Endothelial cell of umbilical vein (primary cell): ENCODE measurements around the gene BCAS3. TPM values are rescaled to one million over a fixed set of nuclear protein-coding genes. Genes with fewer than 3 reads are reported as not detected.

Source experiments
- BruUV-seq: library from RNA; stranded (reverse); fragments of 400-500 nt; replicated peaks from 2 replicates; lab custom pipeline; 2021; lab: Mats Ljungman, UMichigan
- CTCF ChIA-PET: fragments of 300-600, 350-600 bp; sonication (Branson Sonifier 250); formaldehyde crosslinking; loops from one replicate; lab custom pipeline; 2021; ENCODE audit warnings: antibody characterized with exemption, inconsistent platforms; lab: Charles Lee
- POLR2A ChIA-PET: fragments of 300-600, 350-600 bp; sonication (Branson Sonifier 250); formaldehyde crosslinking; loops from one replicate; lab custom pipeline; 2021; ENCODE audit warnings: antibody characterized with exemption, inconsistent platforms; lab: Charles Lee
- DNase-seq: peaks from one replicate; pipeline ENCODE4 v3.0.0-alpha.2; 2011; ENCODE audit warnings: low read depth, low spot score
- FAIRE-seq: peaks from 2 replicates; lab custom pipeline; 2011; peaks lifted over from hg19 to GRCh38; lab: Jason Lieb, UNC
- H2AFZ ChIP-seq: 2 replicates; pipeline ENCODE4 v1.6.0; 2012; ENCODE audit warnings: low read depth, low read length, control low read depth, inconsistent platforms
- H3K27ac ChIP-seq: 2 replicates; pipeline ENCODE4 v1.5.1; 2011; ENCODE audit warnings: low read depth, mild to moderate bottlenecking, control low read depth, low read length, moderate library complexity; ENCODE audit not compliant: insufficient read depth
- H3K27me3 ChIP-seq, 2 experiments: 2 replicates each; pipeline versions ENCODE4 v1.6.0 to v1.6.1; 2011; ENCODE audit warnings: low read length in 2 of 2, mixed read lengths in 1 of 2; ENCODE audit not compliant: control insufficient read depth in 2 of 2, insufficient read depth in 2 of 2
- H3K36me3 ChIP-seq, 2 experiments: 2 replicates in 1 of 2; 3 replicates in 1 of 2; pipeline ENCODE4 v1.5.1; 2011; ENCODE audit warnings: low read length in 2 of 2, mild to moderate bottlenecking in 1 of 2, moderate library complexity in 1 of 2; ENCODE audit not compliant: control insufficient read depth in 2 of 2, insufficient read depth in 2 of 2; ENCODE audit errors: extremely low read depth in 1 of 2
- H3K4me1 ChIP-seq: 3 replicates; pipeline ENCODE4 v1.5.1; 2011; ENCODE audit warnings: mild to moderate bottlenecking, low read length; ENCODE audit not compliant: control insufficient read depth, insufficient read depth; ENCODE audit errors: extremely low read depth
- H3K4me2 ChIP-seq: 2 replicates; pipeline ENCODE4 v1.6.1; 2011; ENCODE audit warnings: low read length, control low read depth, mixed read lengths; ENCODE audit not compliant: insufficient read depth
- H3K4me3 ChIP-seq, 3 experiments: fragments of 200-600 bp in 1 of 3; sonication (generic), shearing (Covaris generic) in 1 of 3; replicated peaks in 1 of 3; 2 replicates each; pipeline ENCODE4 v1.5.1; 2011 to 2016; ENCODE audit warnings: control low read depth in 3 of 3, low read length in 3 of 3, mild to moderate bottlenecking in 2 of 3, inconsistent platforms in 1 of 3, low read depth in 1 of 3, moderate library complexity in 1 of 3; ENCODE audit not compliant: insufficient read depth in 1 of 3
- H3K79me2 ChIP-seq: 2 replicates; pipeline ENCODE4 v1.6.0; 2012; ENCODE audit warnings: low read length, inconsistent platforms; ENCODE audit not compliant: control insufficient read depth, insufficient read depth
- H3K9ac ChIP-seq: replicated peaks from 2 replicates; pipeline ENCODE3; 2011; ENCODE audit warnings: low read length, control low read depth; ENCODE audit not compliant: insufficient read depth; ENCODE audit errors: extremely low read depth
- H3K9me1 ChIP-seq: replicated peaks from 3 replicates; pipeline ENCODE4 v1.6.0; 2011; ENCODE audit warnings: mild to moderate bottlenecking, low read length; ENCODE audit not compliant: control insufficient read depth, insufficient read depth; ENCODE audit errors: extremely low read depth
- H3K9me3 ChIP-seq: replicated peaks from 2 replicates; pipeline ENCODE4 v1.5.1; 2012; ENCODE audit warnings: low read length, inconsistent platforms; ENCODE audit not compliant: control insufficient read depth, insufficient read depth
- H4K20me1 ChIP-seq: replicated peaks from 2 replicates; pipeline ENCODE3; 2011; ENCODE audit warnings: mild to moderate bottlenecking, low read length; ENCODE audit not compliant: control insufficient read depth, insufficient read depth; ENCODE audit errors: extremely low read depth
- CTCF ChIP-seq, 2 donors: IDR thresholded peaks; 1 replicate in 1 of 2; 2 replicates in 1 of 2; pipeline ENCODE4 v1.5.1; 2011; ENCODE audit warnings: low read length in 2 of 2, mild to moderate bottlenecking in 2 of 2, moderate library complexity in 2 of 2, control low read depth in 1 of 2, inconsistent platforms in 1 of 2, low read depth in 1 of 2; ENCODE audit not compliant: insufficient read depth in 1 of 2; ENCODE audit errors: extremely low read depth in 1 of 2
- EZH2 ChIP-seq: IDR thresholded peaks from 2 replicates; pipeline ENCODE4 v1.6.1; 2012; ENCODE audit warnings: borderline replicate concordance, low read depth, mild to moderate bottlenecking, moderate library complexity, low read length, inconsistent platforms; ENCODE audit not compliant: severe bottlenecking
- FOS ChIP-seq: IDR thresholded peaks from 2 replicates; pipeline ENCODE4 v1.6.1; 2011; ENCODE audit warnings: mild to moderate bottlenecking, low read length, moderate library complexity, borderline replicate concordance; ENCODE audit not compliant: insufficient read depth
- GATA2 ChIP-seq: IDR thresholded peaks from 2 replicates; pipeline ENCODE4 v1.7.0; 2011; ENCODE audit warnings: low read depth, mild to moderate bottlenecking, moderate library complexity, mixed read lengths, low read length; ENCODE audit not compliant: insufficient read length, insufficient read depth
- JUN ChIP-seq: IDR thresholded peaks from 2 replicates; pipeline ENCODE4 v1.6.1; 2011; ENCODE audit warnings: borderline replicate concordance, low read depth; ENCODE audit not compliant: insufficient read length, insufficient read depth
- MAX ChIP-seq: IDR thresholded peaks from 2 replicates; pipeline ENCODE4 v1.6.1; 2011; ENCODE audit not compliant: insufficient read depth, insufficient read length
- MYC ChIP-seq: IDR thresholded peaks from one replicate; pipeline ENCODE4 v1.6.1; 2011; ENCODE audit warnings: mild to moderate bottlenecking, low read depth, low read length
- POLR2A ChIP-seq: IDR thresholded peaks from 2 replicates; pipeline ENCODE4 v1.6.1; 2012; ENCODE audit warnings: low read depth, mild to moderate bottlenecking, control low read depth, low read length
- POLR2AphosphoS5 ChIP-seq: IDR thresholded peaks from 2 replicates; pipeline ENCODE4 v1.6.1; 2012; ENCODE audit warnings: low read depth, mild to moderate bottlenecking, control low read depth, low read length, moderate library complexity; ENCODE audit not compliant: insufficient read depth
- dilution Hi-C: fragments of 300-500 bp; cut with MboI; formaldehyde crosslinking; loops from one replicate; pipeline ENCODE4 v1.15.0; 2019; ENCODE audit warnings: low sequenced_read_pairs; ENCODE audit not compliant: extremely low pct_ligation_motif_present
- intact Hi-C: fragments of 100-400 bp; cut with micrococcal nuclease; formaldehyde crosslinking; loops from one replicate; pipeline ENCODE4 v1.10.0; 2022
- polyA plus RNA-seq, 4 experiments: library from polyadenylated mRNA; depleted of rRNA in 3 of 4; stranded (reverse) in 3 of 4; unstranded in 1 of 4; fragments of >200 nt; gene quantifications; 2 replicates each; pipeline versions ENCODE4 v1.2.1 to v1.2.3, GENCODE V29; 2011 to 2012; ENCODE audit warnings: missing spikeins in 1 of 4
- total RNA-seq: library from RNA; stranded (reverse); gene quantifications from 2 replicates; pipeline ENCODE4 v1.2.3, GENCODE V29; 2021

The BCAS3 gene
- total and polyA plus RNA-seq, 2 donors (not counting 3 experiments of a cell fraction or from before 2014, with no cell fraction given) = 8.2 to 16.0 TPM

GRCh38 chr17:61233991-61234750 is 556.5 kb downstream of the BCAS3 start:
- dilution Hi-C loops = no loop called here
- H3K4me1 ChIP-seq = no peaks in the 10 kb centered on the region
- H2AFZ ChIP-seq = no peak overlapping the region
- H3K9me1 ChIP-seq = no peaks in the 10 kb centered on the region
- H3K9me3 ChIP-seq = no peaks in the 10 kb centered on the region
- no peaks in the 10 kb centered on the region for H3K36me3 ChIP-seq
- BruUV-seq = no TSS peak
- TF ChIP-seq EZH2 (no peak), GATA2 (no peak), CTCF (IDR thresholded peaks at IDR 0.05; ENCODE audit: extremely low read depth in 1 of 2, insufficient read depth in 1 of 2, low read depth in 1 of 2, low read length in 2 of 2) (no peak), JUN (no peak), MAX (no peak), POLR2A (no peak), POLR2AphosphoS5 (no peak), FOS (no peak), MYC (no peak)
- POLR2A ChIA-PET = no interaction called here
- no peak for DNase-seq
- CTCF ChIA-PET = interaction anchor here (0.7 to 1.5 kb wide), 2 partner anchors 10 to 40 kb away, joined by 3 to 4 read pairs; no protein-coding TSS in a partner anchor
- FAIRE-seq = no peak
- peaks cover 0 to 2% of the 10 kb centered on the region in 2 experiments for H3K27me3 ChIP-seq
- no peaks in the 10 kb centered on the region for H3K79me2 ChIP-seq
- H3K9ac ChIP-seq = no peak overlapping the region
- H3K27ac ChIP-seq = no peak overlapping the region
- no peaks in the 10 kb centered on the region for H4K20me1 ChIP-seq
- intact Hi-C loops = no loop called here
- no peak overlapping the region for H3K4me2 ChIP-seq
- H3K4me3 ChIP-seq = no peak overlapping the region
